GM13977 (cell line): Measurements from ENCODE around the gene IFFO2.
A peak's percentile ranks its signal among the peaks of the same experiment; 100 is the strongest.

Source experiments
- DNase-seq: peaks from one replicate; pipeline ENCODE4 v3.0.0; 2012; ENCODE audit warnings: low spot score
- in situ Hi-C: fragments of 300-500 bp; cut with MboI; formaldehyde crosslinking; loops from one replicate; pipeline ENCODE4 v1.12.0; 2022; ENCODE audit warnings: low sequenced_read_pairs, low pct_unique_long_range_greater_than_20kb, mixed read lengths, inconsistent platforms; ENCODE audit not compliant: unreplicated experiment
- TF ChIP-seq, protein P1 (sequence below): IDR thresholded peaks from 2 replicates; pipeline ENCODE4 v1.5.1; 2012; ENCODE audit warnings: mild to moderate bottlenecking, control low read depth; ENCODE audit not compliant: insufficient read depth; ENCODE audit errors: extremely low read depth, missing control alignments

IFFO2 gene

DNA sequence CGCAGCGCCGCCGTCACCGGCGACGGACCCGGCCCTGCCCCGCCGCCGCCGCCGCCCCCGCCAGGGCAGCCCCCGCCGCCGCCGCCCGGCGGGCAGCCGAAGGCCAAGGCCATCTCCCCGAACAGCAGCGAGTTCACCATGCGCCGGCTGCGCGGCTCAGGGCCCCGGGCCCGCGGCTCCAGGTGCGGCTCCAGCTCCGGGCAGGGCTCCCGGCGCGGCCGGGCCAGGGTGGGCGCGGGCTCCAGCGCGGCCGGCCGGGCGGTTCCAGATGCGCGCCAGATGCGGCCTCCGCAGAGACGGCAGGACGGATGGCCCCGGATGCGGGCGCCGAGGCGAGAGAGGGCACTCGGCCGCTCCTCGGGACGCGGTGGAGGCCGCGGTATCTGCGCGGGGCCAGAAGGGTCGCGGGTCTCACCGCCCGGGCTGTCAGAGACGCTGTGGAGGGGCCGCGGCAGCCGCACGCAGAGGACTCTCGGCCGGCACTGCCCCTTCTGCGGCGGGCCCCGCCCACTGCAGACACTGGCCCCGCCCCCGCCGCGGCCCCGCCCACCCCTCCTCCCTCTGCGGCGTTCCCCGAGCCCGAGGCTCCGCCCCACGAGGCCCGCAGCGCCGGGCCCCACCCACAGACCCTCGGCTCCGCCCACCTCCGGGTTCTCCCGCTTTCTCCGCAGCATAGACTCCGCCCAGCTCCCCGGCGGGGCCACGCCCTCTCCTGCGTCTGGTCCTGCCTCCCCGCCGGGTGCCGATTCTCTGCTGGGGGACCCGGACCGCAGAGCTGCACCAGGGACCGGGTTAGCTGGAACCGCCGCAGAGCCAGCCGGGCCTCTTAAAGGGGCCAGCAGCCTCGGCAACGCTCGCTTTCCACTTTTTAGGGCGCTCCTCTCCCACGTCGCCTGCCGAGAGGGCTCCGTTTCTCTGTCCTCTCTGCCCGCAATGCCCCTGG lies at the start of gene IFFO2:
TSS of gene IFFO2 (minus strand) at position 484 of the 943 bp plus-strand sequence. CDS start at position 140, 344 bp downstream.
- TF ChIP-seq, protein P1, sequence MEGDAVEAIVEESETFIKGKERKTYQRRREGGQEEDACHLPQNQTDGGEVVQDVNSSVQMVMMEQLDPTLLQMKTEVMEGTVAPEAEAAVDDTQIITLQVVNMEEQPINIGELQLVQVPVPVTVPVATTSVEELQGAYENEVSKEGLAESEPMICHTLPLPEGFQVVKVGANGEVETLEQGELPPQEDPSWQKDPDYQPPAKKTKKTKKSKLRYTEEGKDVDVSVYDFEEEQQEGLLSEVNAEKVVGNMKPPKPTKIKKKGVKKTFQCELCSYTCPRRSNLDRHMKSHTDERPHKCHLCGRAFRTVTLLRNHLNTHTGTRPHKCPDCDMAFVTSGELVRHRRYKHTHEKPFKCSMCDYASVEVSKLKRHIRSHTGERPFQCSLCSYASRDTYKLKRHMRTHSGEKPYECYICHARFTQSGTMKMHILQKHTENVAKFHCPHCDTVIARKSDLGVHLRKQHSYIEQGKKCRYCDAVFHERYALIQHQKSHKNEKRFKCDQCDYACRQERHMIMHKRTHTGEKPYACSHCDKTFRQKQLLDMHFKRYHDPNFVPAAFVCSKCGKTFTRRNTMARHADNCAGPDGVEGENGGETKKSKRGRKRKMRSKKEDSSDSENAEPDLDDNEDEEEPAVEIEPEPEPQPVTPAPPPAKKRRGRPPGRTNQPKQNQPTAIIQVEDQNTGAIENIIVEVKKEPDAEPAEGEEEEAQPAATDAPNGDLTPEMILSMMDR, result no peak
- DNase-seq, result peak; percentile 100
- in situ Hi-C loops, result no loop called here

DNA sequence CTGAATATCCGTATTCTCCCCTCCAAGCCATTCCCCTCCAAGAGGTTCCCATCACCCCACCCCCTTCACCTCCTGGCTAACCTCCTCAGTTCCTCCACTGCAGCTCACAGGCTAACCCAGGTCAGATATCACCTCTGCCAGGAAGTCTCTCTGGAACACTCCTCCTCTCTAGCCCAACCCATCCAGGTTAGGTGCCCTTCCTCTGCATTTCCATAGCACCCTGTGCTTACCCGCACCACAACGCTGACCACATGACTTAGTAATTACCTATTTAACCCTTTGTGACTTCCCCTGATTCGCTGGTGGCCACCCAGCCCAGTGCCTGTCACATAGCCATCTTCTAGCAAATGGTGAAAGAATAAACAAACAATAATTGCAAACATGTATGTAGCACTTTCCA lies 49.5 kb upstream of the IFFO2 start:
- no peak for DNase-seq
- TF ChIP-seq, protein P1, result no peak
- in situ Hi-C loops, result no loop called here

DNA sequence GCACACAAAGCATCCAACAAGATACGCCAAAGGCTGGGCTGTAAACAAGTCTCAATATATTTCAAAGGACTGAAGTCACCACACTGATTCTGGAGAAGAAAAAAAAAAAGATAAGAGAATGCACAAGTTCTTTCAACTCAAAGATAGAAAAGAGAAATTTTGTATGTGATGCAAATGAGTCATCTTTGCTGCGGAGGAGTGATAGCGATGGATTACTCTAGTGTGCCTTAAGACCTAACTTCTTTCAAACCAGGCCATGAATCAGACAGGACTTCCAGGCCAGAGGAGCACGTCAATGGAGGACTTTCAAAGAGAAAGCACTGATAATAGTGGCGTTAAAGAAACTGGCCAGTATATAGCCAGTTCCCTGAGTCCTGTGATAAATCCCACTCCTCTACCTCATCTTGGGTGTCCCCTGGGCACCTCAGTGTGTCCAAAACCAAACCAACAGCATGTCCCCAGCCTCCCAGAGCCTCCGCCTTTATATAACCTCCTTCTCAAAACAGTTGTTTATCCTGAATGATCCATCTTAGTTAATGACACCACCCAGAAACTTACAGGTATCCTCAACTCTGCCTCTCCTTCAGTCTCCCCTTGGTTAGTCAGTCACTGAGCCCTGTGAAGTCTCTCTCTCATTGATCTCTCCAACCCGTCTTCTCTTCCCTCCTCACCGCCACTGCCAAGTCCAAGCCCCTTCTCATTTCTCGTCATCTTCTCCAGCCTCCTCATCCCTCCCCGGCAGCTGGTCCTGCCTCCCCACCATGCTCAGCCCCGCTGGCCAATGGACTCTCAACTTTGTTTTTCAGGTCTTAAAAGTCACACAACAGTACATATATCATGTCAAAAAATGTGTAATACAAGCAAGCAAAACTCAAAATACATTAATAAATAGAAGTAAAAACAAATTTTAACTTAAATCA lies 47.2 kb upstream of the IFFO2 start:
- DNase-seq, result no peak
- TF ChIP-seq, protein P1, result no peak
- in situ Hi-C loops, result no loop called here

DNA sequence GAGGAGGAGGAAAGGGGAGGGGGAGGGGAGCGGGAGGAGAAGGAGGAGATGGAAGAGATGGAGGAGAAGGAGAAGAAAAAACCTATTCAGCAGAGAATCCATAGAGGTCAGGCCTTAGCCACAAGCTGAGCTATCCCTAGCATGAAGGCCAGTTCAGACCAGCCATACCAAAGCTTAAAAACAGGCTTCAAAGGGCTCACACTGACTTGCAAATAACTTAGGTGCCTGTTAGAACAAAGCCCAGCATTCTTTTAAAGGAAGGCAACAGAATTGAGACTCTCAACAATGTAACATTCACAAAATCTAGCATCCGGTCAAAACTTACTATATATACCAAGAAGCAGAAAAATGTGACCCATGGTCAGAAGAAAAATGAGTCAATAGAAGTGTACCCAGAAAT lies 43.6 kb upstream of the IFFO2 start:
- in situ Hi-C loops, result no loop called here
- no peak for DNase-seq
- TF ChIP-seq, protein P1, result no peak

DNA sequence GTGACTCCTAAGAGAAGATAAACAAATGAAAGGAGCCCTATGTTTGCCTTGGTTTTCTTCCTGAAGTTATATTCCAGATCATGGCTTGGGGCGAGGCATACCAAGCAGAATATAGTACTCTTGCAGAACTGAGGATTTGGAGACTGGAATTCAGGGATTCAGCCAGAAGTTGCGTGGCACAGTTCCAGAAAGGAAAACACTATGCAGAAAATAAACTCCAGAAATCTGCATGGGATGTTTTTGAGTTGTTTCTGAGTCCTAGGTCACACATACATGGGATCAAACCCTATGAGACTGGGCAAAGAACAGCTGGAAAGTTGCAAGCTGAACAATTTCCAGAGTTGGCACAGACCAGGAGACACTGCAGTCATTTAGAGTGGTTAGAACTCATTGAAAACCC lies 42.9 kb upstream of the IFFO2 start:
- TF ChIP-seq, protein P1, result no peak
- no peak for DNase-seq
- in situ Hi-C loops, result no loop called here

DNA sequence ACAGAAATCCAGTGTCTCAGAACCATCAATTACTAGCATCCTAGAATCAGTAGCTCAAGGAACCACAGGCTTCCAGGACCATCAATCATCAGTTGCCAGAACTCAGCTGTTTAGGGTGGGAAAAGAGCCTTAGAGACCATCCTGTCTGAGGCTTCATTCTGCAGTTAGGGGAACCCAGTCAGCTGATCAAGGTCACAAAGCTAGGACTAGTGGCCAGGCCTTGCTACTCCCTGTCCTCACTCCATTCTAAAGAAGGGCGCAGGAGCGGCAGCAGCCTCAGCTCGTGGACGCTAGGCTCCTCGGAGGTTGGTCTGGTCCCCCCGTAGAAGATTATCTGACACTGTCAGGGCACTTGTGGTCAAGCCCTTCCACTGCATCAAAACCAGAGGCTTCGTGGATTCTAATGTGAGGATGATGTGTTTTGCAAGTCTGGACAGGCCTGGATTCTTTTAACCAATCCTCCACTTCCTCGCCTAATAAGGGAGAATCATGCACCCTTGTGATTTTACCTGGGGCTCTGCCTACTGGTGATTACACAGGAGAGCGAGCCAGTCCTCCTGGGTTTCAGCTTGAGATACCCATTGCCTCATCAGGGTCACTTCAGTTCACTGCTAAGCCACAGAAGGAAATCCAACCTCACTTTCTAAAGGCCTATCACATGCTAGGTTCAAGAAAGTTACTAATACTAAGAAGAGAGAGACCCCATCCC lies 41.7 kb upstream of the IFFO2 start:
- TF ChIP-seq, protein P1, result no peak
- in situ Hi-C loops, result no loop called here
- no peak for DNase-seq
